SK-N-SH (cell line): ENCODE measurements around the gene EPX. TPM values are rescaled to one million over a fixed set of nuclear protein-coding genes. Genes with fewer than 3 reads are reported as not detected.

Source experiments
- CTCF ChIA-PET: fragments of 300-600, 350-600 bp; formaldehyde crosslinking; extraction: SDS; loops from one replicate; lab custom pipeline; 2021; lab: Yijun Ruan, JAX
- POLR2A ChIA-PET: fragments of 350-600 bp; sonication (Branson Sonifier 250); formaldehyde crosslinking; extraction: SDS; loops from one replicate; lab custom pipeline; 2020; ENCODE audit warnings: antibody characterized with exemption, inconsistent platforms; lab: Yijun Ruan, JAX
- DNase-seq: peaks from one replicate; pipeline ENCODE4 v3.0.0; 2012
- H2AFZ ChIP-seq: fragments of 200-600 bp; sonication (generic); 2 replicates; pipeline ENCODE4 v1.8.1; 2016; ENCODE audit warnings: antibody characterized with exemption, mild to moderate bottlenecking, low read depth
- H3F3A ChIP-seq: fragments of 200-600 bp; sonication (generic); replicated peaks from 2 replicates; pipeline ENCODE3; 2016; ENCODE audit warnings: antibody characterized with exemption, mild to moderate bottlenecking; ENCODE audit not compliant: insufficient read depth
- H3K27ac ChIP-seq, 2 experiments: fragments of 200-500 bp in 1 of 2; fragments of 200-600 bp in 1 of 2; sonication (Bioruptor generic) in 1 of 2; sonication (generic), shearing (Covaris generic) in 1 of 2; 2 replicates each; pipeline versions ENCODE4 v1.5.1 to v1.6.1; 2014 to 2016; ENCODE audit warnings: low read depth in 2 of 2, inconsistent platforms in 1 of 2, low read length in 1 of 2, mild to moderate bottlenecking in 1 of 2, mixed read lengths in 1 of 2
- H3K27me3 ChIP-seq: fragments of 200-600 bp; sonication (generic), shearing (Covaris generic); 2 replicates; pipeline ENCODE4 v1.6.1; 2016; ENCODE audit warnings: mixed run types; ENCODE audit not compliant: insufficient read depth
- H3K36me3 ChIP-seq, 2 experiments: fragments of 200-500 bp in 1 of 2; fragments of 200-600 bp in 1 of 2; sonication (Bioruptor generic) in 1 of 2; sonication (generic) in 1 of 2; replicated peaks in 1 of 2; 2 replicates each; pipeline versions ENCODE3 to v1.5.1; 2014 to 2016; ENCODE audit warnings: low read length in 1 of 2, mild to moderate bottlenecking in 1 of 2; ENCODE audit not compliant: insufficient read depth in 2 of 2, control insufficient read depth in 1 of 2
- H3K4me1 ChIP-seq, 2 experiments: fragments of 200-500 bp in 1 of 2; fragments of 200-600 bp in 1 of 2; sonication (Bioruptor generic) in 1 of 2; sonication (generic), shearing (Covaris generic) in 1 of 2; 2 replicates each; pipeline versions ENCODE4 v1.5.1 to v1.6.1; 2014 to 2016; ENCODE audit warnings: low read depth in 1 of 2, low read length in 1 of 2, mixed run types in 1 of 2; ENCODE audit not compliant: insufficient read depth in 2 of 2, control insufficient read depth in 1 of 2
- H3K4me2 ChIP-seq: fragments of 200-600 bp; sonication (generic), shearing (Covaris generic); 2 replicates; pipeline ENCODE4 v1.6.1; 2017; ENCODE audit warnings: mixed run types
- H3K4me3 ChIP-seq, 2 experiments: fragments of 200-500 bp in 1 of 2; fragments of 200-600 bp in 1 of 2; sonication (Bioruptor generic) in 1 of 2; sonication (generic), shearing (Covaris generic) in 1 of 2; 2 replicates each; pipeline versions ENCODE4 v1.5.1 to v1.8.1; 2014 to 2016; ENCODE audit warnings: low read depth in 2 of 2, inconsistent platforms in 1 of 2, low read length in 1 of 2, mild to moderate bottlenecking in 1 of 2, mixed read lengths in 1 of 2, moderate library complexity in 1 of 2
- H3K79me2 ChIP-seq: fragments of 200-600 bp; sonication (generic); 2 replicates; pipeline ENCODE4 v1.8.1; 2017; ENCODE audit warnings: mild to moderate bottlenecking; ENCODE audit not compliant: insufficient read depth
- H3K9ac ChIP-seq: fragments of 200-600 bp; sonication (generic); 2 replicates; pipeline ENCODE4 v1.6.1; 2017; ENCODE audit warnings: mixed run types
- H3K9me2 ChIP-seq: fragments of 200-600 bp; sonication (generic); 2 replicates; pipeline ENCODE4 v1.6.1; 2017; ENCODE audit warnings: mixed run types
- H3K9me3 ChIP-seq: fragments of 200-600 bp; sonication (generic); 2 replicates; pipeline ENCODE4 v1.6.1; 2017; ENCODE audit warnings: mixed run types, mild to moderate bottlenecking, moderate library complexity
- H4K20me1 ChIP-seq: fragments of 200-600 bp; sonication (generic); 2 replicates; pipeline ENCODE4 v1.6.1; 2017; ENCODE audit warnings: mild to moderate bottlenecking, mixed run types; ENCODE audit not compliant: insufficient read depth
- FOSL2 ChIP-seq: IDR thresholded peaks from 2 replicates; pipeline ENCODE4 v1.4.0; 2012; ENCODE audit warnings: low read depth, mild to moderate bottlenecking, moderate library complexity, borderline replicate concordance
- JUND ChIP-seq: IDR thresholded peaks from 2 replicates; pipeline ENCODE4 v1.4.0; 2012
- NRF1 ChIP-seq: IDR thresholded peaks from 2 replicates; pipeline ENCODE4 v1.6.1; 2012; ENCODE audit warnings: low read depth, mild to moderate bottlenecking, low read length
- POLR2AphosphoS5 ChIP-seq: IDR thresholded peaks from 2 replicates; pipeline ENCODE4 v1.6.1; 2012; ENCODE audit warnings: low read depth, low read length
- RCOR1 ChIP-seq: fragments of 150-350 bp; IDR thresholded peaks from 2 replicates; pipeline ENCODE4 v1.6.1; 2017; ENCODE audit warnings: antibody characterized with exemption, low read length
- RFX5 ChIP-seq: IDR thresholded peaks from 2 replicates; pipeline ENCODE4 v1.6.1; 2012; ENCODE audit warnings: mild to moderate bottlenecking, improper control_type of control experiment, low read length
- RXRA ChIP-seq: IDR thresholded peaks from 2 replicates; pipeline ENCODE4 v1.4.0; 2012; ENCODE audit warnings: low read depth, mild to moderate bottlenecking, borderline replicate concordance
- TCF12 ChIP-seq: IDR thresholded peaks from 2 replicates; pipeline ENCODE4 v1.4.0; 2012
- WGBS: methylation state at CpG from one replicate; pipeline ENCODE4 v1.1.6; 2017; ENCODE audit warnings: low lambda C conversion rate; 5-methylcytosine and 5-hydroxymethylcytosine counted together
- polyA plus RNA-seq, 3 experiments: library from polyadenylated mRNA; depleted of rRNA; stranded (reverse); fragments of >200 nt; gene quantifications; 2 replicates each; pipeline ENCODE4 v1.2.3, GENCODE V29; 2012
- TF ChIP-seq, protein P1 (sequence below): IDR thresholded peaks from 2 replicates; pipeline ENCODE4; 2012
- TF ChIP-seq, protein P2 (sequence below): IDR thresholded peaks from 2 replicates; pipeline ENCODE4 v1.4.0; 2012; ENCODE audit warnings: low read depth

EPX gene
- polyA plus RNA-seq, 1 of the 3 experiments (the other 2 are of a cell fraction) = 0.02 TPM

DNA sequence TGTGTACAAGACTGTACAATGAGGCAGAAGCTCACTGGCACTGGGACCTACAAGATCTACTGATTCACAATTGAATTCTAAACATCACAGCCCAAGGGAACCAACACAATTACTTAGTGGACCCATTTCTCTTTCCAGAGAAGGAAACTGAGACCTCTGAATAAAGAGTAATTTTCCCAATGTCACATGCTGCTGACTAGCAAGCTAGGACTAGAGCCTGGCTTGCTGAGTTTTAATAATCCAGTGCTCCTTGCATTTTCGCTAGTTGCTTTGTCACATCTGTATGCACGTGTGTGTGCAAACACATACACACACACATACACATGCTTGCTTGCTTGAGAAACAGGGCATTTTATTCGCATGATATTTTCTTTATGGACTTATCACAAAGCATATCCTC is 42.0 kb downstream of the EPX start (continued):
- TF ChIP-seq JUND = no peak
- TF ChIP-seq, protein P1, sequence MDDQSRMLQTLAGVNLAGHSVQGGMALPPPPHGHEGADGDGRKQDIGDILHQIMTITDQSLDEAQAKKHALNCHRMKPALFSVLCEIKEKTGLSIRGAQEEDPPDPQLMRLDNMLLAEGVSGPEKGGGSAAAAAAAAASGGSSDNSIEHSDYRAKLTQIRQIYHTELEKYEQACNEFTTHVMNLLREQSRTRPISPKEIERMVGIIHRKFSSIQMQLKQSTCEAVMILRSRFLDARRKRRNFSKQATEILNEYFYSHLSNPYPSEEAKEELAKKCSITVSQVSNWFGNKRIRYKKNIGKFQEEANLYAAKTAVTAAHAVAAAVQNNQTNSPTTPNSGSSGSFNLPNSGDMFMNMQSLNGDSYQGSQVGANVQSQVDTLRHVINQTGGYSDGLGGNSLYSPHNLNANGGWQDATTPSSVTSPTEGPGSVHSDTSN = no peak

DNA sequence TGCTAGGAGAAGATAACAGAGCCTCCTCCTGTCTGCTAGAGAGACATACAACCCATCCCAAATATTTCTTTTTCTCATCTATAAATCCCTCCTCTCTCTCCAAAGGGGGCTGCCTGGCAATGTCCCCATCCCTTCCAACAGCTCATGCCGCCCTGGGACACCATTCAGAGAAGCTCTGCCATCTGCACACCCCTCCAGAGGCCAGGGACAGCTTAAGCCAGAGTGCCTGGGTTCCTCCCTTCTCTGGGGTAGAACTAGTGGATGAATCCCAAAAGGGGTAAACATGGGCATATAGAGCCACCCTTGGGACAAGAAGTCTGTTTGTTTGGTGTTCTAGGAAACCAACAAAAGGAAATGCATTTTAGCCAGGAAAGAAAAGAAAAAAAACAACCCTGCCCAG is 43.3 kb downstream of the EPX start:
- Histone ChIP-seq H3K9ac (no peak overlapping the region), H3K79me2 (no peaks in the 10 kb centered on the region), H3F3A (no peaks in the 10 kb centered on the region), H3K36me3 (no peaks in the 10 kb centered on the region), H3K27ac (no peak overlapping the region), H4K20me1 (no peaks in the 10 kb centered on the region), H3K4me2 (no peak overlapping the region), H3K9me2 (no peaks in the 10 kb centered on the region), H3K4me1 (no peaks in the 10 kb centered on the region), H3K4me3 (no peak overlapping the region), H3K9me3 (no peaks in the 10 kb centered on the region), H2AFZ (no peak overlapping the region), H3K27me3 (peaks cover 60% of the 10 kb centered on the region)
- WGBS = 0% methylated on average over 1 of the region's 1 CpG
- no peak for DNase-seq
- TF ChIP-seq POLR2AphosphoS5 = no peak
- no peak for TF ChIP-seq TCF12
- TF ChIP-seq NRF1 = no peak
- TF ChIP-seq RFX5 = no peak
- TF ChIP-seq RCOR1 = no peak
- no peak for TF ChIP-seq FOSL2
- no peak for TF ChIP-seq RXRA
- no peak for TF ChIP-seq JUND
- POLR2A ChIA-PET = no interaction called here
- CTCF ChIA-PET = interaction anchor here (0.6 to 5.9 kb wide), 5 partner anchors 9 to 1710 kb away, joined by 3 to 73 read pairs (median 5); partner anchors contain the start of genes MKS1 and RNF43

DNA sequence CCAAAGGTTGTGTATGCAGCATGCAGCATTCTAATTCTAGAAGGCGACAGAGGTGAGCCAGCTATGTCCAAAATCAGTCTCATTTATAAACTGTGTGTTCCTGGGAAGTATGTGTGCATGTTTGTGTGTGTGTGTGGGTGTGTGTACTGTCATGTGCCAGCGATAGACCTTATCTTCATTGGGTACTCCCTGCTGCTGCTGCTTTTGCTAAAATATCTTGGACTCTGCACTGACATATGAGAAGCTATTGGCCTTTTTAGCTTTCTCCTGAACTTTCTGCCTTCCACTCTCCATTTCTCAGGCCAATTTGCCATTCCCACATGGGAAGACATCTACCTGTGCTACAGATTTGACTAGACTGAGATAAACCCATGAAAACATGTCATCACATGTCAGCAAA is 43.9 kb downstream of the EPX start:
- no peaks in the 10 kb centered on the region for H3K79me2 ChIP-seq
- 5% methylated on average over 2 of the region's 2 CpGs for WGBS

More for the DNA sequence above, 43.9 kb downstream of the EPX start:
- no peak for TF ChIP-seq TCF12
- TF ChIP-seq, protein P2, sequence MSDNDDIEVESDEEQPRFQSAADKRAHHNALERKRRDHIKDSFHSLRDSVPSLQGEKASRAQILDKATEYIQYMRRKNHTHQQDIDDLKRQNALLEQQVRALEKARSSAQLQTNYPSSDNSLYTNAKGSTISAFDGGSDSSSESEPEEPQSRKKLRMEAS = no peak
- POLR2A ChIA-PET = no interaction called here
- no peaks in the 10 kb centered on the region for H3F3A ChIP-seq
- no peaks in the 10 kb centered on the region for H3K9me2 ChIP-seq
- CTCF ChIA-PET = interaction anchor here (0.6 to 5.9 kb wide), 5 partner anchors 14 to 1709 kb away, joined by 3 to 73 read pairs (median 3); partner anchors contain the start of genes MKS1 and RNF43
- no peaks in the 10 kb centered on the region for H3K4me1 ChIP-seq
- no peak overlapping the region for H2AFZ ChIP-seq
- H3K4me2 ChIP-seq = no peak overlapping the region
- no peaks in the 10 kb centered on the region for H3K36me3 ChIP-seq
- no peak overlapping the region for H3K27ac ChIP-seq
- H3K9ac ChIP-seq = no peak overlapping the region
- H4K20me1 ChIP-seq = no peaks in the 10 kb centered on the region
- H3K4me3 ChIP-seq = no peak overlapping the region
- H3K27me3 ChIP-seq = peaks cover 65% of the 10 kb centered on the region
- H3K9me3 ChIP-seq = no peaks in the 10 kb centered on the region
- no peak for DNase-seq
